Right lobe of liver (tissue), 6 donors: ENCODE results near the gene PIK3C2A. TPM values are rescaled to one million over a fixed set of nuclear protein-coding genes. Genes with fewer than 3 reads are reported as not detected.

Experiments used
- ATAC-seq, 4 donors: fragments of 200-7000 bp; cut with Tn5 transposase; one replicate each; pipeline ENCODE4 v1.9.1; 2020; ENCODE audit warnings: mild to moderate bottlenecking in 4 of 4, moderate library complexity in 4 of 4
- DNase-seq, 3 donors: peaks; one replicate each; pipeline ENCODE4 v3.0.0-alpha.2; 2020
- H3K27ac ChIP-seq, 3 donors: fragments of 200-600 bp; one replicate each; pipeline ENCODE4 v1.8.0; 2022
- H3K27me3 ChIP-seq, 2 donors: fragments of 200-600 bp; one replicate each; pipeline ENCODE4 v1.8.0; 2022
- H3K36me3 ChIP-seq, 4 donors: fragments of 200-600 bp; sonication (generic) in 1 of 4; one replicate each; pipeline versions ENCODE4 v1.5.1 to v1.8.0; 2017 to 2022; ENCODE audit warnings: control low read depth in 1 of 4
- H3K4me1 ChIP-seq, 4 donors: fragments of 200-600 bp; sonication (generic) in 1 of 4; one replicate each; pipeline versions ENCODE4 v1.5.1 to v1.8.0; 2017 to 2022; ENCODE audit warnings: control low read depth in 1 of 4
- H3K4me3 ChIP-seq, 3 donors: fragments of 200-600 bp; one replicate each; pipeline ENCODE4 v1.8.0; 2022
- H3K9me3 ChIP-seq, 4 donors: fragments of 200-600 bp; sonication (generic) in 1 of 4; one replicate each; pipeline versions ENCODE4 v1.5.1 to v1.8.0; 2017 to 2022; ENCODE audit warnings: control low read depth in 1 of 4
- POLR2A ChIP-seq: fragments of 450-650 bp; IDR thresholded peaks from one replicate; pipeline ENCODE4 v1.6.1; 2017; ENCODE audit warnings: antibody characterized with exemption, mild to moderate bottlenecking
- WGBS: methylation state at CpG from one replicate; pipeline ENCODE4 v1.1.6; 2018; ENCODE audit warnings: low coverage, low lambda C conversion rate; ENCODE audit not compliant: insufficient coverage; ENCODE audit errors: missing lambda C conversion rate; 5-methylcytosine and 5-hydroxymethylcytosine counted together
- intact Hi-C, 2 donors: fragments of 100-400 bp; cut with DNase I; formaldehyde crosslinking; loops; one replicate each; pipeline versions ENCODE4 v1.11.2 to v1.14.1; 2022
- total RNA-seq, 6 experiments: library from RNA; depleted of rRNA in 2 of 6; stranded (reverse); fragments of >200 nt in 2 of 6; fragmentation: NEBNext Ultra II Directional in 3 of 6; extraction: Animal tissue kit (Norgen Biotek cat#: 25700) in 3 of 6; gene quantifications; one replicate each; pipeline versions ENCODE4 v1.1.0 to v1.2.4, GENCODE V29; 2016 to 2023
- TF ChIP-seq, protein P1 (sequence below), 4 donors: fragments of 200-600 bp in 3 of 4; fragments of 450-650 bp in 1 of 4; IDR thresholded peaks; one replicate each; pipeline versions ENCODE4 v1.5.1 to v1.8.0; 2016 to 2022; ENCODE audit warnings: antibody characterized with exemption in 4 of 4, mild to moderate bottlenecking in 2 of 4
- donor health status: DM: no; HTN: yes; CAD: no.
- donor health status: DM: no; HTN: no; CAD: no.
- donor health status: DM: no; HTN: no; CAD: no.
- donor health status: DM: no; HTN: yes; CAD: no.
- donor health status: DM: no; HTN: yes; CAD: no.

PIK3C2A gene
- total RNA-seq, 6 experiments from 2014 or later, result 20.3 to 36.4 (median 28.1) TPM

GRCh38 chr11:17224727-17225126 is 16.9 kb upstream of the PIK3C2A start:
- ATAC-seq (peak; percentile 23 to 81 (median 45)), DNase-seq (no peak)
- Histone ChIP-seq H3K9me3 (no peaks in the 10 kb centered on the region), H3K4me1 (no peaks in the 10 kb centered on the region), H3K4me3 (no peak overlapping the region), H3K27ac (no peak overlapping the region), H3K36me3 (no peaks in the 10 kb centered on the region), H3K27me3 (no peaks in the 10 kb centered on the region)
- WGBS, result 62% methylated on average over 2 of the region's 2 CpGs
- no peak for TF ChIP-seq POLR2A
- TF ChIP-seq, protein P1, sequence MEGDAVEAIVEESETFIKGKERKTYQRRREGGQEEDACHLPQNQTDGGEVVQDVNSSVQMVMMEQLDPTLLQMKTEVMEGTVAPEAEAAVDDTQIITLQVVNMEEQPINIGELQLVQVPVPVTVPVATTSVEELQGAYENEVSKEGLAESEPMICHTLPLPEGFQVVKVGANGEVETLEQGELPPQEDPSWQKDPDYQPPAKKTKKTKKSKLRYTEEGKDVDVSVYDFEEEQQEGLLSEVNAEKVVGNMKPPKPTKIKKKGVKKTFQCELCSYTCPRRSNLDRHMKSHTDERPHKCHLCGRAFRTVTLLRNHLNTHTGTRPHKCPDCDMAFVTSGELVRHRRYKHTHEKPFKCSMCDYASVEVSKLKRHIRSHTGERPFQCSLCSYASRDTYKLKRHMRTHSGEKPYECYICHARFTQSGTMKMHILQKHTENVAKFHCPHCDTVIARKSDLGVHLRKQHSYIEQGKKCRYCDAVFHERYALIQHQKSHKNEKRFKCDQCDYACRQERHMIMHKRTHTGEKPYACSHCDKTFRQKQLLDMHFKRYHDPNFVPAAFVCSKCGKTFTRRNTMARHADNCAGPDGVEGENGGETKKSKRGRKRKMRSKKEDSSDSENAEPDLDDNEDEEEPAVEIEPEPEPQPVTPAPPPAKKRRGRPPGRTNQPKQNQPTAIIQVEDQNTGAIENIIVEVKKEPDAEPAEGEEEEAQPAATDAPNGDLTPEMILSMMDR (IDR thresholded peaks at IDR 0.05), result no peak
- intact Hi-C loops, result no loop called here

DNA sequence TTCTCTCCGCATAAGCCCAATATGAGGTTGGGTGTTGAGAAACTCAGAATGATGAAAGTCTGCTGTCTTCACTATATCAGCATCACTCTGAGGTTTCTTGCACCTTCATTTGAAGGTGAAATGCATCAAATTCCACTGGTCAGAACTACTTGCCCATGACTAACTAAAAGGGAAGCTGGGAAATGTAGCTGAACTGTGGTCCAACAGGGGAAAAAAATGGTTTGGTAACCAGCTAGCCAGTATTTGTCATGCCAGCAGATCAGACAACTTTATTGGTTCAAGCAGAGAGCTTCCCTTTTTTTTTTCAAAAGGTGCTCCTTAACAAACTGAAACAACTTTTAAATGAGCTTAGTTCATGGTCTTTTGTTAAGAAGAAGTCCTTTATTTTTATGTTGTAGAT is 14.2 kb upstream of the PIK3C2A start:
- intact Hi-C loops, result no loop called here

DNA sequence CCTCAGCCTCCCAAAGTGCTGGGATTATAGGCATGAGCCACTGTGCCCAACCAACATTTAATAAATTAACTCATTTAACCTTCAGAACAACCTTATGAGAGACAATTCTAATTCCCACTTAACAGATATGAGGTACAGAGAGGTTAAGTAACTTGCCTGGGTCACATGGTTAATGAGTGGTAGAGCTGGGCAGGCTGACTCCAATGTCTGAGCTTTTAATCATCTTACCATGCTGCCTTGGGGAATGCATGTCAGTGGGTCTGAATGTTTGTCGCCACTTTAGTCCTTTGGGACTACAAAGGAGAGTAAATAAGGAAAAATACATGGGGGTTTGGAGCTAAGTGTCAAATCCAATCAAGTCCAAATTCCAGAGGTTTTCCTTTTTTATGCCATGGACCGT is 11.2 kb upstream of the PIK3C2A start:
- DNase-seq, result no peak
- intact Hi-C loops, result no loop called here
- H3K27ac ChIP-seq, result no peak overlapping the region
- no peak overlapping the region for H3K4me3 ChIP-seq
- H3K4me1 ChIP-seq, result no peaks in the 10 kb centered on the region
- H3K9me3 ChIP-seq, result no peaks in the 10 kb centered on the region
- TF ChIP-seq POLR2A, result no peak
- TF ChIP-seq, protein P1 (IDR thresholded peaks at IDR 0.05), result no peak
- H3K36me3 ChIP-seq, result no peaks in the 10 kb centered on the region
- no peak for ATAC-seq
- whole genome bisulfite sequencing, result 77% methylated on average over 2 of the region's 2 CpGs
- H3K27me3 ChIP-seq, result no peaks in the 10 kb centered on the region

More for the DNA sequence above, 14.2 kb upstream of the PIK3C2A start:
- Histone ChIP-seq H3K4me3 (no peak overlapping the region), H3K36me3 (no peaks in the 10 kb centered on the region), H3K4me1 (no peaks in the 10 kb centered on the region), H3K27ac (no peak overlapping the region), H3K9me3 (no peaks in the 10 kb centered on the region), H3K27me3 (no peaks in the 10 kb centered on the region)
- no peak for TF ChIP-seq POLR2A
- TF ChIP-seq, protein P1 (IDR thresholded peaks at IDR 0.05), result no peak
- 88% methylated on average over 1 of the region's 1 CpG for WGBS
- DNase-seq, result no peak
- ATAC-seq, result no peak

DNA sequence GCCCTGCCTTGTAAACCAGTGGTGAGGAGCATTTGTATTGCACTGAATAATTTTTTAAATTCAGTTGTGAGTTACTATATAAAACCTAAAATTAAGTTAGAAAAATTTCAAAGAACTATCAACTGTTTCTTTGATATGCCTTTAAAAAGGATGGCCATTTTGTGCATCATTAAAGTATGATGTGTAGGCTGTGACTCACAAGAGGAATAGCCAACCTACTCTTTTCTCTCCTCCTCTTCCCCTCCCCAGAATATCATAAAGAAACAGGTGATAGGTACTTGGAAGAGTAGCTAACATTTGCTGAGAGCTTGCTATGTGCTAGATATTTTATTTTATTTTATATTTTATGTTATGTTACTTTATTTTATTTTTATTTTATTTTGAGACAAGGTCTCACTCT is 10.6 kb upstream of the PIK3C2A start:
- no peak for DNase-seq

More for the DNA sequence above, 10.6 kb upstream of the PIK3C2A start:
- no peak for ATAC-seq
- H3K4me3 ChIP-seq, result no peak overlapping the region
- H3K9me3 ChIP-seq, result no peaks in the 10 kb centered on the region
- H3K36me3 ChIP-seq, result no peaks in the 10 kb centered on the region
- no peak overlapping the region for H3K27ac ChIP-seq
- TF ChIP-seq POLR2A, result no peak
- TF ChIP-seq, protein P1 (IDR thresholded peaks at IDR 0.05), result no peak
- no peaks in the 10 kb centered on the region for H3K4me1 ChIP-seq
- intact Hi-C loops, result no loop called here
- no peaks in the 10 kb centered on the region for H3K27me3 ChIP-seq
